OCI-LY3 (cell line): Measurements from ENCODE around the gene VPS35L.

Experiments used
- CTCF ChIP-seq: fragments of 200-600, 300-600 bp; sonication (generic); IDR thresholded peaks from 2 replicates; pipeline ENCODE4 v1.5.1; 2014; ENCODE audit warnings: antibody characterized with exemption, low read length, low read depth
- EZH2phosphoT487 ChIP-seq: fragments of 200-600 bp; shearing (Covaris generic); IDR thresholded peaks from 2 replicates; pipeline ENCODE4 v1.6.1; 2018; ENCODE audit warnings: antibody characterized with exemption, mixed run types, low read depth

GRCh38 chr16:19698480-19699465 lies 143.3 kb downstream of the VPS35L start:
- TF ChIP-seq CTCF (no peak), EZH2phosphoT487 (no peak)
